ENCODE measurements around the gene IMPG2.
A peak's percentile ranks its signal among the peaks of the same experiment; 100 is the strongest.

IMPG2 gene

GRCh38 chr3:101320475-101320874 is at the start of gene IMPG2:
IMPG2 (minus strand) TSS chr3:101320575; CDS start chr3:101320372, 203 bp downstream.
- TF ChIP-seq CTCF (IDR thresholded peaks at IDR 0.05; ENCODE audit: insufficient read depth, low read depth, low read length, missing control alignments) = no peak
- H3K4me3 ChIP-seq (ENCODE audit: low read depth, low read length) = no peak within 1 kb of the TSS
- no peak for DNase-seq (ENCODE audit: low read depth)

GRCh38 chr3:101362406-101362805 is 42.0 kb upstream of the IMPG2 start:
- TF ChIP-seq CTCF (IDR thresholded peaks at IDR 0.05; ENCODE audit: insufficient read depth, low read depth, low read length, missing control alignments) = no peak
- DNase-seq (ENCODE audit: low read depth) = no peak
- no peak overlapping the region for H3K4me3 ChIP-seq (ENCODE audit: low read depth, low read length)

DNA sequence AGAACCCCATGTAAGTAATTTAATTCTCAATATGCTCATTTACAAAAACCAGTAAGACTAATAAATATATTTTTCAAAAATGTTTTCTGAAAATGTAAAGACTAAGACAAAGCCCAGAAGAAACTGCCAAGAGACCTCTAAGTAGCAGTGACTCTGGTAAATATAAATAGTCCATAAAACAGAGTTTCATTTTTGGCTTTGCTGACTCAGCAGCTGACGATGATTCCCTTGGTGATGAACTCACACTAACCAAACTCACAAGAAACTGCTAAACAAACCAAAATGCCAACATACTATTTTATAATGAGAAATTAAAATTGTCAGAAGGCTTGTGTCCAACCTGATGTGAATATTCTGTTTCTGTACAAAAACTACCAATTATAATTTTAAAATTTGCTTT is 31.5 kb upstream of the IMPG2 start:
- peak; percentile 5 for DNase-seq (ENCODE audit: low read depth)
- no peak overlapping the region for H3K4me3 ChIP-seq (ENCODE audit: low read depth, low read length)
- TF ChIP-seq CTCF (IDR thresholded peaks at IDR 0.05; ENCODE audit: insufficient read depth, low read depth, low read length, missing control alignments) = no peak

GRCh38 chr3:101340591-101340990 is 20.2 kb upstream of the IMPG2 start:
- DNase-seq (ENCODE audit: low read depth) = no peak
- TF ChIP-seq CTCF (IDR thresholded peaks at IDR 0.05; ENCODE audit: insufficient read depth, low read depth, low read length, missing control alignments) = no peak

DNA sequence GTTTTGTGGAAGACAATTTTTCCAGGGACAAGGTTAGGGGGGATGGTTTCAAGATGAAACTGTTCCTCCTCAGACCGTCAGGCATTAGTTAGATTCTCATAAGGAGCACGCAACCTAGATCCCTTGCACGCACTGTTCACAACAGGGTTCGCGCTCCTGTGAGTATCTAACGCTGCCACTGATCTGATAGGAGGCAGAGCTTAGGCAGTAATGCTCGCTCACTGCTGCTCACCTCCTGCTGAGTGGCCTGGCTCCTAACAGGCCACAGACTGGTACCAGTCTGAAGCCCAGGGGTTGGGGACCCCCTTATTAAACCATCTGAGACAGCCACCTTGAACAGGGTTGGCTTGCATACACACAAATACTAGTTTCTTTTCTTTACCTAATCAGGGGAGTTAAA is 13.5 kb upstream of the IMPG2 start:
- no peak overlapping the region for H3K4me3 ChIP-seq (ENCODE audit: low read depth, low read length)
- DNase-seq (ENCODE audit: low read depth) = no peak
- no peak for TF ChIP-seq CTCF (IDR thresholded peaks at IDR 0.05; ENCODE audit: insufficient read depth, low read depth, low read length, missing control alignments)

More at GRCh38 chr3:101340591-101340990, 20.2 kb upstream of the IMPG2 start:
- no peak overlapping the region for H3K4me3 ChIP-seq (ENCODE audit: low read depth, low read length)

- DNase-seq (ENCODE audit: low read depth) = no peak
- H3K4me3 ChIP-seq (ENCODE audit: low read depth, low read length) = no peak overlapping the region
- TF ChIP-seq CTCF (IDR thresholded peaks at IDR 0.05; ENCODE audit: insufficient read depth, low read depth, low read length, missing control alignments) = no peak
Observed at GRCh38 chr3:101329016-101329673, 8.8 kb upstream of the IMPG2 start.

All from GM12865 (cell line).